Thymus (tissue), 11 donors: ENCODE data around the gene WNT3. TPM values are rescaled to one million over a fixed set of nuclear protein-coding genes. Genes with fewer than 3 reads are reported as not detected.
"Not testable (repeated sequence)": the region's sequence is repeated elsewhere in the genome, so short reads cannot be mapped to it uniquely, and the experiment has no call there.

Experiments used
- DNase-seq, 9 donors: peaks; one replicate each; pipeline ENCODE4 v3.0.0-alpha.2; 2013; ENCODE audit warnings: low spot score in 9 of 9, low read depth in 6 of 9, missing footprints in 1 of 9
- H3K27ac ChIP-seq, 2 donors: one replicate each; pipeline ENCODE4 v1.5.1; 2013; ENCODE audit warnings: control low read depth in 1 of 2, low read depth in 1 of 2, low read length in 1 of 2, mild to moderate bottlenecking in 1 of 2, moderate library complexity in 1 of 2
- H3K27me3 ChIP-seq, 2 donors: one replicate each; pipeline ENCODE4 v1.5.1; 2013; ENCODE audit warnings: low read length in 1 of 2; ENCODE audit not compliant: control insufficient read depth in 2 of 2, insufficient read depth in 1 of 2
- H3K36me3 ChIP-seq, 2 donors: one replicate each; pipeline ENCODE4 v1.5.1; 2013; ENCODE audit warnings: low read length in 1 of 2, mild to moderate bottlenecking in 1 of 2, moderate library complexity in 1 of 2; ENCODE audit not compliant: control insufficient read depth in 2 of 2, insufficient read depth in 2 of 2
- H3K4me1 ChIP-seq, 2 donors: one replicate each; pipeline ENCODE4 v1.5.1; 2013; ENCODE audit warnings: low read length in 2 of 2; ENCODE audit not compliant: control insufficient read depth in 2 of 2, insufficient read depth in 2 of 2
- H3K4me3 ChIP-seq, 2 donors: one replicate each; pipeline ENCODE4 v1.5.1; 2013; ENCODE audit warnings: low read length in 2 of 2, control low read depth in 1 of 2, mild to moderate bottlenecking in 1 of 2
- H3K9me3 ChIP-seq, 2 donors: one replicate each; pipeline ENCODE4 v1.5.1; 2013; ENCODE audit warnings: low read length in 1 of 2, mild to moderate bottlenecking in 1 of 2; ENCODE audit not compliant: control insufficient read depth in 2 of 2, insufficient read depth in 1 of 2
- WGBS: extraction: QIAGEN DNeasy Blood & Tissue Kit; methylation state at CpG from one replicate; pipeline ENCODE4 v1.1.7; 2013; 5-methylcytosine and 5-hydroxymethylcytosine counted together
- polyA plus RNA-seq: library from polyadenylated mRNA; stranded (reverse); fragments of 200-250 nt; gene quantifications from one replicate; pipeline ENCODE4 v1.2.3, GENCODE V29; 2013
- total RNA-seq: library from RNA; stranded (reverse); fragments of 120-200 nt; gene quantifications from one replicate; pipeline ENCODE4 v1.2.4, GENCODE V29; 2013
- donor health status: healthy.

The WNT3 gene
- total and polyA plus RNA-seq, 2 donors = 0.42 to 1.0 TPM

- H3K27ac ChIP-seq, DNase-seq, H3K4me1 ChIP-seq, H3K9me3 ChIP-seq, H3K36me3 ChIP-seq, H3K4me3 ChIP-seq: not testable (repeated sequence)
- H3K27me3 ChIP-seq = peaks cover 5 to 20% of the 10 kb centered on the region in 2 donors
- 23% methylated on average over 3 of the region's 3 CpGs for WGBS
Observed at GRCh38 chr17:46840596-46840995, 22.1 kb upstream of the WNT3 start.

- no peaks in the 10 kb centered on the region for H3K36me3 ChIP-seq
- DNase-seq = no peak
- no peaks in the 10 kb centered on the region for H3K9me3 ChIP-seq
- WGBS = 97% methylated on average over 5 of the region's 5 CpGs
- H3K27ac ChIP-seq = no peak overlapping the region
- H3K27me3 ChIP-seq = peaks cover 5 to 25% of the 10 kb centered on the region in 2 donors
- H3K4me3 ChIP-seq = no peak overlapping the region
- H3K4me1 ChIP-seq = no peaks in the 10 kb centered on the region
Observed at GRCh38 chr17:46839211-46839610, 20.7 kb upstream of the WNT3 start.

- no peaks in the 10 kb centered on the region for H3K4me1 ChIP-seq
- DNase-seq = no peak
- H3K9me3 ChIP-seq = no peaks in the 10 kb centered on the region
- peaks cover 5 to 34% of the 10 kb centered on the region in 2 donors for H3K27me3 ChIP-seq
- no peak overlapping the region for H3K4me3 ChIP-seq
- no peaks in the 10 kb centered on the region for H3K36me3 ChIP-seq
- H3K27ac ChIP-seq = no peak overlapping the region
- 92% methylated on average over 4 of the region's 4 CpGs for WGBS
Observed at GRCh38 chr17:46837521-46837920, 19.0 kb upstream of the WNT3 start.

GRCh38 chr17:46836500-46836899 lies 18.0 kb upstream of the WNT3 start:
- Histone ChIP-seq H3K27me3 (peaks cover 3 to 34% of the 10 kb centered on the region in 2 donors), H3K27ac (no peak overlapping the region), H3K9me3 (no peaks in the 10 kb centered on the region), H3K4me3 (no peak overlapping the region), H3K36me3 (no peaks in the 10 kb centered on the region), H3K4me1 (no peaks in the 10 kb centered on the region)
- 94% methylated on average over 2 of the region's 2 CpGs for WGBS
- no peak for DNase-seq

- Histone ChIP-seq H3K27me3 (peaks cover 0 to 31% of the 10 kb centered on the region in 2 donors), H3K4me1 (no peaks in the 10 kb centered on the region), H3K9me3 (no peaks in the 10 kb centered on the region), H3K4me3 (no peak overlapping the region), H3K27ac (no peak overlapping the region), H3K36me3 (no peaks in the 10 kb centered on the region)
- 99% methylated on average over 3 of the region's 3 CpGs for WGBS
- DNase-seq = no peak
Observed at GRCh38 chr17:46834846-46835245, 16.4 kb upstream of the WNT3 start.

- Histone ChIP-seq H3K27me3 (peaks cover under 1 to 34% of the 10 kb centered on the region in 2 donors), H3K27ac (no peak overlapping the region), H3K9me3 (no peaks in the 10 kb centered on the region), H3K4me3 (no peak overlapping the region), H3K4me1 (no peaks in the 10 kb centered on the region), H3K36me3 (no peaks in the 10 kb centered on the region)
- no peak for DNase-seq
- WGBS = 97% methylated on average over 2 of the region's 2 CpGs
Observed at GRCh38 chr17:46833840-46834208, 15.3 kb upstream of the WNT3 start.

- no peak for DNase-seq
- H3K9me3 ChIP-seq = no peaks in the 10 kb centered on the region
- 91% methylated on average over 17 of the region's 17 CpGs for WGBS
- peaks cover 5 to 36% of the 10 kb centered on the region in 2 donors for H3K27me3 ChIP-seq
- no peak overlapping the region for H3K27ac ChIP-seq
- no peaks in the 10 kb centered on the region for H3K4me1 ChIP-seq
- H3K36me3 ChIP-seq = no peaks in the 10 kb centered on the region
- H3K4me3 ChIP-seq = no peak overlapping the region
Observed at GRCh38 chr17:46832945-46833839, 14.7 kb upstream of the WNT3 start.

- no peak for DNase-seq
Observed at GRCh38 chr17:46832331-46832821, 13.9 kb upstream of the WNT3 start.

GRCh38 chr17:46831573-46832330 lies 13.3 kb upstream of the WNT3 start:
- no peak overlapping the region for H3K4me3 ChIP-seq
- H3K36me3 ChIP-seq = no peaks in the 10 kb centered on the region
- no peaks in the 10 kb centered on the region for H3K4me1 ChIP-seq
- WGBS = 86% methylated on average over 14 of the region's 14 CpGs
- no peaks in the 10 kb centered on the region for H3K9me3 ChIP-seq
- no peak for DNase-seq
- H3K27ac ChIP-seq = no peak overlapping the region
- H3K27me3 ChIP-seq = peaks cover 7 to 35% of the 10 kb centered on the region in 2 donors

More at GRCh38 chr17:46832331-46832821, 13.9 kb upstream of the WNT3 start:
- H3K27ac ChIP-seq = no peak overlapping the region
- no peaks in the 10 kb centered on the region for H3K4me1 ChIP-seq
- H3K36me3 ChIP-seq = no peaks in the 10 kb centered on the region
- peaks cover 5 to 35% of the 10 kb centered on the region in 2 donors for H3K27me3 ChIP-seq
- H3K9me3 ChIP-seq = no peaks in the 10 kb centered on the region
- H3K4me3 ChIP-seq = no peak overlapping the region
- WGBS = 90% methylated on average over 11 of the region's 11 CpGs
